Measurements from ENCODE around the gene MUS81.

GRCh38 chr11:65885808-65886536 lies 25.7 kb downstream of the MUS81 start:
- TF ChIP-seq POLR2AphosphoS5 (IDR thresholded peaks at IDR 0.05), result no peak
- TF ChIP-seq, protein P1, sequence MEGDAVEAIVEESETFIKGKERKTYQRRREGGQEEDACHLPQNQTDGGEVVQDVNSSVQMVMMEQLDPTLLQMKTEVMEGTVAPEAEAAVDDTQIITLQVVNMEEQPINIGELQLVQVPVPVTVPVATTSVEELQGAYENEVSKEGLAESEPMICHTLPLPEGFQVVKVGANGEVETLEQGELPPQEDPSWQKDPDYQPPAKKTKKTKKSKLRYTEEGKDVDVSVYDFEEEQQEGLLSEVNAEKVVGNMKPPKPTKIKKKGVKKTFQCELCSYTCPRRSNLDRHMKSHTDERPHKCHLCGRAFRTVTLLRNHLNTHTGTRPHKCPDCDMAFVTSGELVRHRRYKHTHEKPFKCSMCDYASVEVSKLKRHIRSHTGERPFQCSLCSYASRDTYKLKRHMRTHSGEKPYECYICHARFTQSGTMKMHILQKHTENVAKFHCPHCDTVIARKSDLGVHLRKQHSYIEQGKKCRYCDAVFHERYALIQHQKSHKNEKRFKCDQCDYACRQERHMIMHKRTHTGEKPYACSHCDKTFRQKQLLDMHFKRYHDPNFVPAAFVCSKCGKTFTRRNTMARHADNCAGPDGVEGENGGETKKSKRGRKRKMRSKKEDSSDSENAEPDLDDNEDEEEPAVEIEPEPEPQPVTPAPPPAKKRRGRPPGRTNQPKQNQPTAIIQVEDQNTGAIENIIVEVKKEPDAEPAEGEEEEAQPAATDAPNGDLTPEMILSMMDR (IDR thresholded peaks at IDR 0.05), result no peak
